ENCODE results near the gene CD101.

DNA sequence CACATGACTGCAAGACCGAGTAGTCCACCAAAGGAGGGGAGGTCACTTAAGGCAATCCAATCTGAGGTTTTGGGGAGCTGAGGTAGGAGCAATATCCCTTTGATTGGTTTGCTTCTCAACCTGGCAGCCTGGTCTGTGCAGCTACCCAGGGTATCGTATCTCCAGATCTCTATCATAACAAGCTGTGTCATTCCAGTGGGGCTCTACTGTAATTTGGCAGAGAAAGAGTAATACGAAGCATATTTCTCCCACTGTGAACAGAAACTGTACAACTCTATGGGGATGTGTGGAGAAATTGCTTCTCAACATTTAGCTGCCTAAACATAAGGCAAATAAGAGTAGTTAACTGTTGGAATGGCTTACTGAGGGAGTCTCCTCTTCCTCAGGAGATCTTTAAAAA lies 20.6 kb downstream of the CD101 start:
- TF ChIP-seq, protein P1, sequence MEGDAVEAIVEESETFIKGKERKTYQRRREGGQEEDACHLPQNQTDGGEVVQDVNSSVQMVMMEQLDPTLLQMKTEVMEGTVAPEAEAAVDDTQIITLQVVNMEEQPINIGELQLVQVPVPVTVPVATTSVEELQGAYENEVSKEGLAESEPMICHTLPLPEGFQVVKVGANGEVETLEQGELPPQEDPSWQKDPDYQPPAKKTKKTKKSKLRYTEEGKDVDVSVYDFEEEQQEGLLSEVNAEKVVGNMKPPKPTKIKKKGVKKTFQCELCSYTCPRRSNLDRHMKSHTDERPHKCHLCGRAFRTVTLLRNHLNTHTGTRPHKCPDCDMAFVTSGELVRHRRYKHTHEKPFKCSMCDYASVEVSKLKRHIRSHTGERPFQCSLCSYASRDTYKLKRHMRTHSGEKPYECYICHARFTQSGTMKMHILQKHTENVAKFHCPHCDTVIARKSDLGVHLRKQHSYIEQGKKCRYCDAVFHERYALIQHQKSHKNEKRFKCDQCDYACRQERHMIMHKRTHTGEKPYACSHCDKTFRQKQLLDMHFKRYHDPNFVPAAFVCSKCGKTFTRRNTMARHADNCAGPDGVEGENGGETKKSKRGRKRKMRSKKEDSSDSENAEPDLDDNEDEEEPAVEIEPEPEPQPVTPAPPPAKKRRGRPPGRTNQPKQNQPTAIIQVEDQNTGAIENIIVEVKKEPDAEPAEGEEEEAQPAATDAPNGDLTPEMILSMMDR (conservative IDR thresholded peaks at IDR 0.05 in 1 of 2, IDR thresholded peaks at IDR 0.05 in 1 of 2; ENCODE audit: extremely low read depth in 1 of 2, insufficient read depth in 1 of 2, low read depth in 1 of 2, low read length in 2 of 2), result no peak
- TF ChIP-seq EZH2 (IDR thresholded peaks at IDR 0.05; ENCODE audit: borderline replicate concordance, low read length), result no peak
